Measurements from ENCODE around the gene MYD88.

DNA sequence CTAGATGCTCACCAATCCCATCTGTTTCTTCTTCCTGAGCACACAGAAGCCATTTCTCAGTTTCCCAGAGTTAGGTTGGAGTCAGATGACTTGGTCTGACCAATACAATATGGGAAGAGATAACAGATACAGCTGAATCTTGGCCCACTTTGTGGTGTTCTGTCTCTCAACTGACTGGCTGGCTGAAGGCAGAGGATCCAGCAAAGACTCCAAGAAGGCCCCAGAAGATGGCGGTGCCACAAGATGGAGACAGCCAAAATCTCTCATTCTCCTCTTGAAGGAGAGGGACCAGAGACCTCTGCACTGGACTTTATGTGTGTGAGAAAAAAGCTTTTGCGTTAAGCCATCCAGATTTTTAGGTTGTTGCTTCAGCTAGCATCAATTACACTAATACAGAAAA, 18.7 kb downstream of the MYD88 start:
- TF ChIP-seq, protein P1, sequence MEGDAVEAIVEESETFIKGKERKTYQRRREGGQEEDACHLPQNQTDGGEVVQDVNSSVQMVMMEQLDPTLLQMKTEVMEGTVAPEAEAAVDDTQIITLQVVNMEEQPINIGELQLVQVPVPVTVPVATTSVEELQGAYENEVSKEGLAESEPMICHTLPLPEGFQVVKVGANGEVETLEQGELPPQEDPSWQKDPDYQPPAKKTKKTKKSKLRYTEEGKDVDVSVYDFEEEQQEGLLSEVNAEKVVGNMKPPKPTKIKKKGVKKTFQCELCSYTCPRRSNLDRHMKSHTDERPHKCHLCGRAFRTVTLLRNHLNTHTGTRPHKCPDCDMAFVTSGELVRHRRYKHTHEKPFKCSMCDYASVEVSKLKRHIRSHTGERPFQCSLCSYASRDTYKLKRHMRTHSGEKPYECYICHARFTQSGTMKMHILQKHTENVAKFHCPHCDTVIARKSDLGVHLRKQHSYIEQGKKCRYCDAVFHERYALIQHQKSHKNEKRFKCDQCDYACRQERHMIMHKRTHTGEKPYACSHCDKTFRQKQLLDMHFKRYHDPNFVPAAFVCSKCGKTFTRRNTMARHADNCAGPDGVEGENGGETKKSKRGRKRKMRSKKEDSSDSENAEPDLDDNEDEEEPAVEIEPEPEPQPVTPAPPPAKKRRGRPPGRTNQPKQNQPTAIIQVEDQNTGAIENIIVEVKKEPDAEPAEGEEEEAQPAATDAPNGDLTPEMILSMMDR (IDR thresholded peaks at IDR 0.05), result no peak
- TF ChIP-seq POLR2A (IDR thresholded peaks at IDR 0.05), result no peak
